Caco-2 (cell line): Measurements from ENCODE around the gene TRIM24. TPM values are rescaled to one million over a fixed set of nuclear protein-coding genes. Genes with fewer than 3 reads are reported as not detected.

ENCODE experiments used
- BruUV-seq: library from RNA; stranded (reverse); fragments of 400-500 nt; replicated peaks from 2 replicates; lab custom pipeline; 2021; lab: Mats Ljungman, UMichigan
- CTCF ChIA-PET: fragments of 300-600 bp; sonication (Branson Sonifier 250); formaldehyde crosslinking; loops from one replicate; lab custom pipeline; 2022; ENCODE audit warnings: antibody characterized with exemption; lab: Charles Lee
- POLR2A ChIA-PET: fragments of 300-600 bp; sonication (Branson Sonifier 250); formaldehyde crosslinking; loops from one replicate; lab custom pipeline; 2022; ENCODE audit warnings: antibody characterized with exemption; lab: Charles Lee
- DNase-seq, 2 experiments: peaks; one replicate each; pipeline versions ENCODE4 v3.0.0 to v3.0.0-alpha.2; 2020 to 2022
- H3K27me3 ChIP-seq: replicated peaks from 2 replicates; pipeline ENCODE4 v1.6.0; 2011; ENCODE audit warnings: low read length; ENCODE audit not compliant: control insufficient read depth, insufficient read depth
- H3K36me3 ChIP-seq: 2 replicates; pipeline ENCODE4 v1.5.1; 2011; ENCODE audit warnings: low read length; ENCODE audit not compliant: control insufficient read depth, insufficient read depth
- H3K4me1 ChIP-seq: fragments of 250-450 bp; sonication (Bioruptor Pico); 2 replicates; pipeline ENCODE4 v1.5.1; 2020; ENCODE audit warnings: mild to moderate bottlenecking
- H3K4me3 ChIP-seq: 2 replicates; pipeline ENCODE4 v1.5.1; 2011; ENCODE audit warnings: low read depth, mild to moderate bottlenecking, control low read depth, low read length
- H3K9me3 ChIP-seq: fragments of 250-450 bp; sonication (Bioruptor Pico); 2 replicates; pipeline ENCODE4 v1.5.1; 2020; ENCODE audit warnings: mild to moderate bottlenecking, moderate library complexity
- H3K27ac Mint-ChIP-seq: one replicate; pipeline ENCODE4 v1.8.0; 2022; ENCODE audit warnings: mixed read lengths; ENCODE audit not compliant: unreplicated experiment
- H3K27me3 Mint-ChIP-seq: one replicate; pipeline ENCODE4 v1.8.0; 2022; ENCODE audit warnings: mixed read lengths; ENCODE audit not compliant: insufficient read depth, unreplicated experiment
- H3K36me3 Mint-ChIP-seq: one replicate; pipeline ENCODE4 v1.8.0; 2022; ENCODE audit warnings: mild to moderate bottlenecking, mixed read lengths; ENCODE audit not compliant: insufficient read depth, unreplicated experiment
- H3K4me1 Mint-ChIP-seq: one replicate; pipeline ENCODE4 v1.8.0; 2022; ENCODE audit warnings: low read depth, mixed read lengths; ENCODE audit not compliant: unreplicated experiment
- H3K4me3 Mint-ChIP-seq: one replicate; pipeline ENCODE4 v1.8.0; 2022; ENCODE audit warnings: mild to moderate bottlenecking, moderate library complexity, mixed read lengths; ENCODE audit not compliant: unreplicated experiment
- H3K9me3 Mint-ChIP-seq: one replicate; pipeline ENCODE4 v1.8.0; 2022; ENCODE audit warnings: mixed read lengths; ENCODE audit not compliant: unreplicated experiment
- CTCF ChIP-seq, 2 experiments: fragments of 200-600 bp in 1 of 2; IDR thresholded peaks; 1 replicate in 1 of 2; 2 replicates in 1 of 2; pipeline versions ENCODE4 v1.5.1 to v1.8.0; 2011 to 2022; ENCODE audit warnings: antibody characterized with exemption in 1 of 2, control low read depth in 1 of 2, inconsistent platforms in 1 of 2, low read depth in 1 of 2, low read length in 1 of 2, mild to moderate bottlenecking in 1 of 2, moderate library complexity in 1 of 2; ENCODE audit not compliant: insufficient read depth in 1 of 2, severe bottlenecking in 1 of 2, unreplicated experiment in 1 of 2
- intact Hi-C: fragments of 100-400 bp; cut with micrococcal nuclease; formaldehyde crosslinking; loops from one replicate; pipeline ENCODE4 v1.10.0; 2022; ENCODE audit not compliant: unreplicated experiment
- total RNA-seq: library from RNA; stranded (reverse); gene quantifications from 2 replicates; pipeline ENCODE4 v1.2.3, GENCODE V29; 2022

TRIM24 gene
- total RNA-seq, 1 experiment from 2014 or later = 58.2 TPM

- POLR2A ChIA-PET = no interaction called here
- H3K27ac Mint-ChIP-seq = no peak overlapping the region
These were observed 4.5 kb upstream of the TRIM24 start for GRCh38 chr7:138455609-138456008.

DNA sequence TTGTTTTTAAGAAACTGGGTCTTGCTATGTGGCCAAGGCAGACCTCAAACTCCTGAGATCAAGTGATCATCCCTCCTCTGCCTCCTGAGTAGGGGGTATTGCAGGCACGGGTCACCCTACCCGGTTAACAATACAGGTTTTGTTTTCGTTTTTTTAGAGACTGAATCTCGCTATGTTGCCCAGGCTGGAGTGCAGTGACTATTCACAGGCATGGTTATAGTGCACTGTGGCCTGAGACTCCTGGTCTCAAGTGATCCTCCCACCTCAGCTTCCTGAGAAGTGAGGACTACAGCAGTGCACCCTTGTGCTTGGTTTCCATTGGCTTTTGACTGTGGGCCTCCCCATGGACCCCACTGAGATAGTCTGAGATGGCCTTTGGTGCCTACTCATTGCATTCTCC, 3.8 kb upstream of the TRIM24 start:
- no peak overlapping the region for H3K27ac Mint-ChIP-seq
- BruUV-seq = no TSS peak
- no peaks in the 10 kb centered on the region for H3K9me3 ChIP-seq

More at GRCh38 chr7:138455609-138456008, 4.5 kb upstream of the TRIM24 start:
- BruUV-seq = no TSS peak
- no peaks in the 10 kb centered on the region for H3K27me3 ChIP-seq
- H3K36me3 ChIP-seq = no peaks in the 10 kb centered on the region
- no peaks in the 10 kb centered on the region for H3K9me3 ChIP-seq
- peaks cover 20% of the 10 kb centered on the region for H3K4me1 ChIP-seq
- Mint-ChIP-seq H3K9me3 (peaks cover 11% of the 10 kb centered on the region), H3K4me1 (no peaks in the 10 kb centered on the region), H3K27me3 (no peaks in the 10 kb centered on the region), H3K4me3 (no peak overlapping the region), H3K36me3 (peaks cover 13% of the 10 kb centered on the region)
- no peak overlapping the region for H3K4me3 ChIP-seq
- intact Hi-C loops = no loop called here
- TF ChIP-seq CTCF (IDR thresholded peaks at IDR 0.05; ENCODE audit: insufficient read depth in 1 of 2, low read depth in 1 of 2, low read length in 1 of 2, severe bottlenecking in 1 of 2, unreplicated experiment in 1 of 2) = no peak
- CTCF ChIA-PET = no interaction called here
- DNase-seq = peak; percentile 44 to 84

DNA sequence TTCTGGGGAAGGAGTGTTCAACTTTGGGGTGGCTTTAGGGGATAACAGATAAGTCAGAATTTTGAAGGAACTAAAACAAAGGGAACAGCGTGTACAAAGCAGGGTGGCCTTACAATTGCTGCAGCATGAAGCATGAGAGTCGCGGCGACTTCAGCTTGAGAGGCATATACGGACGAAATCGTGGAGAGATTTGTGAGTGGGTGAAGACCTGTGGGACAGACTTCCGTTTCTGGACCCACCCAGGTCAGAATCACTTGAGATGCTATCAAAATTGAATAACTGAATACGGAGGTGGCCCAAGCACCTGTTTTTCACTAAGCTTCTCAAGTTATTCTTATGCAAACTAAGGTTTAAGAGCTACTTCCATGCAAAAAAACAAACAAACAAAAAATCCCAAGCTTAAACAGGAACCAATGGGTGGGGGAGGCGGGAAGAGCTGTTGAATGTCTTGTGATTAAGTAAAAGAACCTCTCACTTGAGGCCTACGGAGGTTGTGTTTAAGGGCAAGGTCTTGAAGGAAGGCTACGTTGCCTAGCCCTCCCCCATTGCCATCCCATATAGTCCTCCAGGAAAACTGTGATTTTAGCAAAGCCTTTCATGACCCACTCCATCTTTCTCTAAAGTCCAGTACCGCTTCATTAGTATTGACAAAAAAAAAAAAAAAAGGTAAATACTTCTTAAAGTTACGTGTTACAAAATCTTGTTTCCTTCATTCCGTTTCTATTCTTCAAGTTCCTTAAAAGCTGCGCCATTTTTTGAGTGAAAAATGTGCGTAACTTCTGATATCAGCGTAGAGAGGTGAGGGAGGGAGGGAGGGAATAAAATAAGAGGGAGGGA, 1.3 kb upstream of the TRIM24 start:
- POLR2A ChIA-PET = no interaction called here
- H3K4me1 Mint-ChIP-seq = no peaks in the 10 kb centered on the region
- Histone ChIP-seq H3K9me3 (no peaks in the 10 kb centered on the region), H3K4me1 (peaks cover 23% of the 10 kb centered on the region), H3K36me3 (no peaks in the 10 kb centered on the region), H3K4me3 (peak overlapping the region; percentile 31), H3K27me3 (no peaks in the 10 kb centered on the region)
- H3K27ac Mint-ChIP-seq = no peak overlapping the region
- DNase-seq = no peak
- H3K27me3 Mint-ChIP-seq = no peaks in the 10 kb centered on the region
- TF ChIP-seq CTCF (IDR thresholded peaks at IDR 0.05; ENCODE audit: insufficient read depth in 1 of 2, low read depth in 1 of 2, low read length in 1 of 2, severe bottlenecking in 1 of 2, unreplicated experiment in 1 of 2) = no peak
- CTCF ChIA-PET = no interaction called here
- intact Hi-C loops = no loop called here
- peaks cover 32% of the 10 kb centered on the region for H3K36me3 Mint-ChIP-seq
- H3K4me3 Mint-ChIP-seq = no peak overlapping the region
- BruUV-seq = no TSS peak
- H3K9me3 Mint-ChIP-seq = no peaks in the 10 kb centered on the region

More for the DNA sequence above, 3.8 kb upstream of the TRIM24 start:
- no peak overlapping the region for H3K4me3 ChIP-seq
- CTCF ChIA-PET = no interaction called here
- H3K36me3 Mint-ChIP-seq = peaks cover 17% of the 10 kb centered on the region
- peaks cover 20% of the 10 kb centered on the region for H3K4me1 ChIP-seq
- no peak overlapping the region for H3K4me3 Mint-ChIP-seq
- H3K27me3 ChIP-seq = no peaks in the 10 kb centered on the region
- intact Hi-C loops = no loop called here
- POLR2A ChIA-PET = no interaction called here
- peaks cover 11% of the 10 kb centered on the region for H3K9me3 Mint-ChIP-seq
- no peaks in the 10 kb centered on the region for H3K27me3 Mint-ChIP-seq
- H3K36me3 ChIP-seq = no peaks in the 10 kb centered on the region
- no peak for TF ChIP-seq CTCF (IDR thresholded peaks at IDR 0.05; ENCODE audit: insufficient read depth in 1 of 2, low read depth in 1 of 2, low read length in 1 of 2, severe bottlenecking in 1 of 2, unreplicated experiment in 1 of 2)
- H3K4me1 Mint-ChIP-seq = no peaks in the 10 kb centered on the region
- DNase-seq = no peak
